BLaER1 (cell line): ENCODE measurements around the gene LCOR.
A peak's percentile ranks its signal among the peaks of the same experiment; 100 is the strongest.
"Not testable (repeated sequence)": the region's sequence is repeated elsewhere in the genome, so short reads cannot be mapped to it uniquely, and the experiment has no call there.

Source experiments
- H3K27ac ChIP-seq: shearing (Covaris generic); formaldehyde crosslinking; 2 replicates; pipeline ENCODE4 v1.8.1; 2022
- H3K27me3 ChIP-seq: shearing (Covaris generic); formaldehyde crosslinking; 2 replicates; pipeline ENCODE4 v1.8.1; 2022
- H3K36me3 ChIP-seq: shearing (Covaris generic); formaldehyde crosslinking; 2 replicates; pipeline ENCODE4 v1.8.1; 2022
- H3K4me1 ChIP-seq: shearing (Covaris generic); formaldehyde crosslinking; 2 replicates; pipeline ENCODE4 v1.8.1; 2022
- H3K4me2 ChIP-seq: shearing (Covaris generic); formaldehyde crosslinking; 2 replicates; pipeline ENCODE4 v1.8.1; 2022
- H3K4me3 ChIP-seq: shearing (Covaris generic); formaldehyde crosslinking; 2 replicates; pipeline ENCODE4 v1.8.1; 2022
- H3K9ac ChIP-seq: shearing (Covaris generic); formaldehyde crosslinking; 2 replicates; pipeline ENCODE4 v1.8.1; 2022
- H3K9me3 ChIP-seq: shearing (Covaris generic); formaldehyde crosslinking; 2 replicates; pipeline ENCODE4 v1.8.1; 2022
- H4K20me1 ChIP-seq: shearing (Covaris generic); formaldehyde crosslinking; 2 replicates; pipeline ENCODE4 v1.8.1; 2022
- Cebpa-rat ChIP-seq: shearing (Covaris generic); IDR thresholded peaks from 2 replicates; pipeline ENCODE4 v1.8.1; 2022

The LCOR gene

GRCh38 chr10:97024168-97025073 is 192.3 kb downstream of the LCOR start:
- Histone ChIP-seq H3K27ac (peak overlapping the region; percentile 33; the same call in 1 of the 2 replicates), H3K4me3 (no peak overlapping the region), H3K36me3 (no peaks in the 10 kb centered on the region)

GRCh38 chr10:97025613-97026242 is 193.6 kb downstream of the LCOR start:
- no peak for TF ChIP-seq Cebpa-rat
- H3K9ac ChIP-seq = no peak overlapping the region
- H3K9me3 ChIP-seq = no peaks in the 10 kb centered on the region
- H4K20me1 ChIP-seq = no peaks in the 10 kb centered on the region
- H3K36me3 ChIP-seq = no peaks in the 10 kb centered on the region
- no peak overlapping the region for H3K4me2 ChIP-seq
- no peak overlapping the region for H3K27ac ChIP-seq
- H3K27me3 ChIP-seq = no peaks in the 10 kb centered on the region
- peaks cover 28% of the 10 kb centered on the region for H3K4me1 ChIP-seq
- H3K4me3 ChIP-seq = no peak overlapping the region

More at GRCh38 chr10:97024168-97025073, 192.3 kb downstream of the LCOR start:
- Histone ChIP-seq H4K20me1 (no peaks in the 10 kb centered on the region), H3K4me1 (peaks cover 35% of the 10 kb centered on the region), H3K4me2 (peak overlapping the region; percentile 63), H3K9ac (peak overlapping the region; percentile 33; the same call in 1 of the 2 replicates), H3K27me3 (no peaks in the 10 kb centered on the region), H3K9me3 (no peaks in the 10 kb centered on the region)
- no peak for TF ChIP-seq Cebpa-rat

- Histone ChIP-seq H4K20me1 (no peaks in the 10 kb centered on the region), H3K9ac (no peak overlapping the region), H3K27ac (no peak overlapping the region), H3K36me3 (no peaks in the 10 kb centered on the region), H3K4me2 (no peak overlapping the region), H3K27me3 (no peaks in the 10 kb centered on the region), H3K4me3 (no peak overlapping the region), H3K4me1 (peaks cover 16% of the 10 kb centered on the region), H3K9me3 (no peaks in the 10 kb centered on the region)
- no peak for TF ChIP-seq Cebpa-rat
Observed at GRCh38 chr10:97028126-97028831, 196.2 kb downstream of the LCOR start.

GRCh38 chr10:97028832-97029178 is 196.7 kb downstream of the LCOR start:
- Histone ChIP-seq H3K27me3 (no peaks in the 10 kb centered on the region), H3K4me2 (no peak overlapping the region), H3K36me3 (no peaks in the 10 kb centered on the region), H3K4me3 (no peak overlapping the region), H3K9ac (no peak overlapping the region), H3K27ac (no peak overlapping the region), H4K20me1 (no peaks in the 10 kb centered on the region), H3K9me3 (no peaks in the 10 kb centered on the region), H3K4me1 (peaks cover 11% of the 10 kb centered on the region)
- no peak for TF ChIP-seq Cebpa-rat

DNA sequence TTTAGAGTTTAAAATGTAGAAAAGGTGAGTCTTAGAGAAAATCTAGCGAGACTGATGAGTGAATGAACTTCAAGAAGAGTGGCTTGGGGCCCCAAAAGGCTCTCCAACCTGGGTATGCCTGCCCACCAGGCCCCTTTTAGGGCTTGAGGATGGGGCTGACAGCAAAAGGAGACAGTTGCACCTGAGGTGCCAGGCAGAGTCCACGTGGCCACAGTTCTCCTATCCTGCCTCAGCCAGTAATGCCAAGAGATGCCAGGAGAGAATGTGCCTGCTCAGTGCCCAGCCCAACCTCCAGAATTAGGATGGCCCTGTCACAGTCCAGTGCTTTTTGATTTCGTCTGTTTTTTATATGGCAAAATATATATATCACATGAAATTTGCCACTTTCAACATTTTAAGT is 197.2 kb downstream of the LCOR start:
- peaks cover 7% of the 10 kb centered on the region for H3K4me1 ChIP-seq
- H3K27me3 ChIP-seq = no peaks in the 10 kb centered on the region
- H4K20me1 ChIP-seq = no peaks in the 10 kb centered on the region
- H3K27ac ChIP-seq = no peak overlapping the region
- no peak overlapping the region for H3K9ac ChIP-seq
- no peak for TF ChIP-seq Cebpa-rat
- H3K4me2 ChIP-seq = no peak overlapping the region
- no peaks in the 10 kb centered on the region for H3K9me3 ChIP-seq
- H3K36me3 ChIP-seq = no peaks in the 10 kb centered on the region
- H3K4me3 ChIP-seq = no peak overlapping the region

GRCh38 chr10:97030894-97031293 is 198.8 kb downstream of the LCOR start:
- Histone ChIP-seq H4K20me1 (no peaks in the 10 kb centered on the region), H3K4me1 (peaks cover 11% of the 10 kb centered on the region; the same call in 1 of the 2 replicates), H3K27me3 (no peaks in the 10 kb centered on the region), H3K36me3 (no peaks in the 10 kb centered on the region), H3K9ac (no peak overlapping the region), H3K27ac (no peak overlapping the region), H3K4me3 (no peak overlapping the region), H3K9me3 (no peaks in the 10 kb centered on the region), H3K4me2 (no peak overlapping the region)
- TF ChIP-seq Cebpa-rat = no peak

- no peak overlapping the region for H3K27ac ChIP-seq
- peaks cover 11% of the 10 kb centered on the region; the same call in 1 of the 2 replicates for H3K4me1 ChIP-seq
- no peak overlapping the region for H3K9ac ChIP-seq
- no peaks in the 10 kb centered on the region for H3K36me3 ChIP-seq
- no peaks in the 10 kb centered on the region for H4K20me1 ChIP-seq
- no peak overlapping the region for H3K4me3 ChIP-seq
- no peaks in the 10 kb centered on the region for H3K9me3 ChIP-seq
- TF ChIP-seq Cebpa-rat = no peak
- H3K4me2 ChIP-seq = no peak overlapping the region
- no peaks in the 10 kb centered on the region for H3K27me3 ChIP-seq
Observed at GRCh38 chr10:97031459-97031858, 199.4 kb downstream of the LCOR start.

DNA sequence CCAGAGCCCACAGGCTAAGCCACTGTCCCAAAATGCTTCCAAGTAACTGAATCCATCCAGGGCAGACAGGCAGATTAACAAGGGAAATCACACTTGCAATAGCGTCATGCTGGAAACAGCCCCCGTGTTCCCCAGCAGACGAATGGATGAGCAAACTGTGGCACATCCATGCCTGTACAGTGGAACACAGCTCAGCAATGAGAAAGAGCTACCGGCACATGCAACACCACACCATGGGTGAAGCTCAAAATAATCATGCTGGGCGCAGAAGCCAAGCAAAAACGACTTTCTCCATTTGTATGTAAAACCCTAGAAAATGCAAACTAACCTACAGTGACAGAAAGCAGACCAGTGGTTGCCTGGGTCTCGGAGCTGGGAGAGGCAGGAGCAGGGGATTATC is 200.5 kb downstream of the LCOR start:
- peaks cover 16% of the 10 kb centered on the region for H3K4me1 ChIP-seq
- H3K9me3 ChIP-seq = no peaks in the 10 kb centered on the region
- no peak overlapping the region for H3K9ac ChIP-seq
- H3K36me3 ChIP-seq = no peaks in the 10 kb centered on the region
- H3K27ac ChIP-seq = no peak overlapping the region
- no peak overlapping the region for H3K4me2 ChIP-seq
- H3K4me3 ChIP-seq = no peak overlapping the region
- H3K27me3 ChIP-seq = no peaks in the 10 kb centered on the region
- TF ChIP-seq Cebpa-rat = no peak
- no peaks in the 10 kb centered on the region for H4K20me1 ChIP-seq

DNA sequence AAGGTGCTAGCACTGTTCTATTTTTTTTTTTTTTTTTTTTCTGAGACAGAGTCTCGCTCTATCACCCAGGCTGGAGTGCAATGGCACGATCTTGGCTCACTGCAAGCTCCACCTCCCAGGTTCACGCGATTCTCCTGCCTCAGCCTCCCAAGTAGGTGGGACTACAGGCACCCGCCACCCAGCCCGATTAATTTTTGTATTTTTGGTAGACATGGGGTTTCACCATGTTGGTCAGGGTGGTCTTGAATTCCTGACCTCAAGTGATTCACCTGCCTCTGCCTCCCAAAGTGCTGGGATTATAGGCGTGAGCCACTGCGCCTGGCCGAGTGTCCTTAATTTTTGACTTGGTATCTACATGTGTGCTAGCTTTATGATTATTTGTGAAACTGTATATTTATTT is 201.7 kb downstream of the LCOR start:
- not testable (repeated sequence) for H3K9me3 ChIP-seq, H4K20me1 ChIP-seq, H3K27me3 ChIP-seq, H3K36me3 ChIP-seq, H3K27ac ChIP-seq, H3K4me3 ChIP-seq, H3K9ac ChIP-seq, H3K4me2 ChIP-seq
- peaks cover 22% of the 10 kb centered on the region for H3K4me1 ChIP-seq

- no peak for TF ChIP-seq Cebpa-rat
- H3K9me3 ChIP-seq = no peaks in the 10 kb centered on the region
- H3K27me3 ChIP-seq = no peaks in the 10 kb centered on the region
Observed at GRCh38 chr10:97034301-97034700, 202.2 kb downstream of the LCOR start.

More at GRCh38 chr10:97034301-97034700, 202.2 kb downstream of the LCOR start:
- Histone ChIP-seq H3K4me3 (no peak overlapping the region), H3K9ac (no peak overlapping the region), H4K20me1 (no peaks in the 10 kb centered on the region), H3K36me3 (no peaks in the 10 kb centered on the region), H3K27ac (no peak overlapping the region), H3K4me1 (peaks cover 22% of the 10 kb centered on the region), H3K4me2 (peak overlapping the region; percentile 21; the same call in 1 of the 2 replicates)
